ENCODE measurements around the gene ACVR1.

DNA sequence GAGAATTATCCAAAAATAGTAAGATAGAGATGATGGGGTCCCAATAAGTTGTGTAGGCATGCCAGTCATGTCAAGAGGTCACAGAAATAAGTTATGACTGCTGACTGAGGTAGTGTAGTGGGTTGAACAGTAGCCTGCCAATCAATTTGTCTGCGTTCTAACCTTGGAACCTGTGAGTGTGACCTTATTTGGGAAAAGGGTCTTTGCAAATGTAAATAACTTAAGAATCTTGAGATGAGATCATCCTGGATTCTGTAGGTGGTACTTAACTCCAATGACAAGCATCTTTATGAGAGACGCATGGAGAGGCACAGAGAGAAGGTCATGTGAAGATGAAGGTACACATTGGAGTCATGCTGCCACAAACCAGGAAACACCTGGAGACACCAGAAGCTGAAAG, 31.0 kb downstream of the ACVR1 start:
- TF ChIP-seq CTCF (conservative IDR thresholded peaks at IDR 0.05; ENCODE audit: low read depth in 2 of 2): no peak
- TF ChIP-seq CREB1 (CRISPR knock-in tag; IDR thresholded peaks at IDR 0.05; ENCODE audit: low read depth): no peak
- no peak for TF ChIP-seq POLR2AphosphoS5 (IDR thresholded peaks at IDR 0.05; ENCODE audit: low read depth)
- TF ChIP-seq REST (IDR thresholded peaks at IDR 0.05; ENCODE audit: unreplicated experiment): no peak
- TF ChIP-seq EZH2 (IDR thresholded peaks at IDR 0.05; ENCODE audit: low read depth, unreplicated experiment): no peak
- TF ChIP-seq ZNF114 (CRISPR knock-in tag; IDR thresholded peaks at IDR 0.05): no peak
- TF ChIP-seq EZH2phosphoT487 (IDR thresholded peaks at IDR 0.05; ENCODE audit: unreplicated experiment): no peak
- TF ChIP-seq STAT1 (IDR thresholded peaks at IDR 0.05; ENCODE audit: unreplicated experiment): no peak
- TF ChIP-seq, protein P1, sequence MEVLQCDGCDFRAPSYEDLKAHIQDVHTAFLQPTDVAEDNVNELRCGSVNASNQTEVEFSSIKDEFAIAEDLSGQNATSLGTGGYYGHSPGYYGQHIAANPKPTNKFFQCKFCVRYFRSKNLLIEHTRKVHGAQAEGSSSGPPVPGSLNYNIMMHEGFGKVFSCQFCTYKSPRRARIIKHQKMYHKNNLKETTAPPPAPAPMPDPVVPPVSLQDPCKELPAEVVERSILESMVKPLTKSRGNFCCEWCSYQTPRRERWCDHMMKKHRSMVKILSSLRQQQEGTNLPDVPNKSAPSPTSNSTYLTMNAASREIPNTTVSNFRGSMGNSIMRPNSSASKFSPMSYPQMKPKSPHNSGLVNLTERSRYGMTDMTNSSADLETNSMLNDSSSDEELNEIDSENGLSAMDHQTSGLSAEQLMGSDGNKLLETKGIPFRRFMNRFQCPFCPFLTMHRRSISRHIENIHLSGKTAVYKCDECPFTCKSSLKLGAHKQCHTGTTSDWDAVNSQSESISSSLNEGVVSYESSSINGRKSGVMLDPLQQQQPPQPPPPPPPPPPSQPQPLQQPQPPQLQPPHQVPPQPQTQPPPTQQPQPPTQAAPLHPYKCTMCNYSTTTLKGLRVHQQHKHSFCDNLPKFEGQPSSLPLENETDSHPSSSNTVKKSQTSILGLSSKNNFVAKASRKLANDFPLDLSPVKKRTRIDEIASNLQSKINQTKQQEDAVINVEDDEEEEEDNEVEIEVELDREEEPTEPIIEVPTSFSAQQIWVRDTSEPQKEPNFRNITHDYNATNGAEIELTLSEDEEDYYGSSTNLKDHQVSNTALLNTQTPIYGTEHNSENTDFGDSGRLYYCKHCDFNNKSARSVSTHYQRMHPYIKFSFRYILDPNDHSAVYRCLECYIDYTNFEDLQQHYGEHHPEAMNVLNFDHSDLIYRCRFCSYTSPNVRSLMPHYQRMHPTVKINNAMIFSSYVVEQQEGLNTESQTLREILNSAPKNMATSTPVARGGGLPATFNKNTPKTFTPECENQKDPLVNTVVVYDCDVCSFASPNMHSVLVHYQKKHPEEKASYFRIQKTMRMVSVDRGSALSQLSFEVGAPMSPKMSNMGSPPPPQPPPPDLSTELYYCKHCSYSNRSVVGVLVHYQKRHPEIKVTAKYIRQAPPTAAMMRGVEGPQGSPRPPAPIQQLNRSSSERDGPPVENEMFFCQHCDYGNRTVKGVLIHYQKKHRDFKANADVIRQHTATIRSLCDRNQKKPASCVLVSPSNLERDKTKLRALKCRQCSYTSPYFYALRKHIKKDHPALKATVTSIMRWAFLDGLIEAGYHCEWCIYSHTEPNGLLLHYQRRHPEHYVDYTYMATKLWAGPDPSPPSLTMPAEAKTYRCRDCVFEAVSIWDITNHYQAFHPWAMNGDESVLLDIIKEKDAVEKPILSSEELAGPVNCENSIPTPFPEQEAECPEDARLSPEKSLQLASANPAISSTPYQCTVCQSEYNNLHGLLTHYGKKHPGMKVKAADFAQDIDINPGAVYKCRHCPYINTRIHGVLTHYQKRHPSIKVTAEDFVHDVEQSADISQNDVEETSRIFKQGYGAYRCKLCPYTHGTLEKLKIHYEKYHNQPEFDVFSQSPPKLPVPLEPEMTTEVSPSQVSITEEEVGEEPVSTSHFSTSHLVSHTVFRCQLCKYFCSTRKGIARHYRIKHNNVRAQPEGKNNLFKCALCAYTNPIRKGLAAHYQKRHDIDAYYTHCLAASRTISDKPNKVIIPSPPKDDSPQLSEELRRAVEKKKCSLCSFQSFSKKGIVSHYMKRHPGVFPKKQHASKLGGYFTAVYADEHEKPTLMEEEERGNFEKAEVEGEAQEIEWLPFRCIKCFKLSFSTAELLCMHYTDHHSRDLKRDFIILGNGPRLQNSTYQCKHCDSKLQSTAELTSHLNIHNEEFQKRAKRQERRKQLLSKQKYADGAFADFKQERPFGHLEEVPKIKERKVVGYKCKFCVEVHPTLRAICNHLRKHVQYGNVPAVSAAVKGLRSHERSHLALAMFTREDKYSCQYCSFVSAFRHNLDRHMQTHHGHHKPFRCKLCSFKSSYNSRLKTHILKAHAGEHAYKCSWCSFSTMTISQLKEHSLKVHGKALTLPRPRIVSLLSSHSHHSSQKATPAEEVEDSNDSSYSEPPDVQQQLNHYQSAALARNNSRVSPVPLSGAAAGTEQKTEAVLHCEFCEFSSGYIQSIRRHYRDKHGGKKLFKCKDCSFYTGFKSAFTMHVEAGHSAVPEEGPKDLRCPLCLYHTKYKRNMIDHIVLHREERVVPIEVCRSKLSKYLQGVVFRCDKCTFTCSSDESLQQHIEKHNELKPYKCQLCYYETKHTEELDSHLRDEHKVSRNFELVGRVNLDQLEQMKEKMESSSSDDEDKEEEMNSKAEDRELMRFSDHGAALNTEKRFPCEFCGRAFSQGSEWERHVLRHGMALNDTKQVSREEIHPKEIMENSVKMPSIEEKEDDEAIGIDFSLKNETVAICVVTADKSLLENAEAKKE (CRISPR knock-in tag; IDR thresholded peaks at IDR 0.05): no peak
- no peak for TF ChIP-seq JUNB (IDR thresholded peaks at IDR 0.05; ENCODE audit: unreplicated experiment)
- no peak for TF ChIP-seq ETS1 (IDR thresholded peaks at IDR 0.05)
- no peak for TF ChIP-seq NANOG (IDR thresholded peaks at IDR 0.05; ENCODE audit: borderline replicate concordance)
- TF ChIP-seq ZNF331 (CRISPR knock-in tag; IDR thresholded peaks at IDR 0.05; ENCODE audit: low read depth): no peak

Measured in GM23338 (cell line).